Uterus (tissue), 2 donors: ENCODE measurements around the gene CTRB2.

Experiments used
- CTCF ChIP-seq, 4 experiments: fragments of 200-600 bp in 2 of 4; fragments of 450-650 bp in 2 of 4; sonication (generic) in 2 of 4; IDR thresholded peaks; one replicate each; pipeline ENCODE4 v1.5.1; 2016 to 2019; ENCODE audit warnings: antibody characterized with exemption in 4 of 4, mild to moderate bottlenecking in 2 of 4, moderate library complexity in 1 of 4
- POLR2A ChIP-seq, 2 donors: fragments of 450-650 bp; IDR thresholded peaks; one replicate each; pipeline ENCODE4 v1.6.1; 2016; ENCODE audit warnings: antibody characterized with exemption in 2 of 2, mild to moderate bottlenecking in 1 of 2, moderate library complexity in 1 of 2

- TF ChIP-seq POLR2A (IDR thresholded peaks at IDR 0.05) (no peak), CTCF (IDR thresholded peaks at IDR 0.05) (no peak)
These were observed 17.5 kb upstream of the CTRB2 start for GRCh38 chr16:75224306-75225082.
